HG03175 (cell line): ENCODE data around the gene LILRB3.
A peak's percentile ranks its signal among the peaks of the same experiment; 100 is the strongest.
"Not testable (repeated sequence)": the region's sequence is repeated elsewhere in the genome, so short reads cannot be mapped to it uniquely, and the experiment has no call there.

ENCODE experiments used
- ATAC-seq: cut with Tn5 transposase; IDR thresholded peaks from one replicate; pipeline ENCODE4 v1.9.1; 2021; ENCODE audit warnings: mild to moderate bottlenecking, moderate library complexity; ENCODE audit not compliant: unreplicated experiment

LILRB3 gene

DNA sequence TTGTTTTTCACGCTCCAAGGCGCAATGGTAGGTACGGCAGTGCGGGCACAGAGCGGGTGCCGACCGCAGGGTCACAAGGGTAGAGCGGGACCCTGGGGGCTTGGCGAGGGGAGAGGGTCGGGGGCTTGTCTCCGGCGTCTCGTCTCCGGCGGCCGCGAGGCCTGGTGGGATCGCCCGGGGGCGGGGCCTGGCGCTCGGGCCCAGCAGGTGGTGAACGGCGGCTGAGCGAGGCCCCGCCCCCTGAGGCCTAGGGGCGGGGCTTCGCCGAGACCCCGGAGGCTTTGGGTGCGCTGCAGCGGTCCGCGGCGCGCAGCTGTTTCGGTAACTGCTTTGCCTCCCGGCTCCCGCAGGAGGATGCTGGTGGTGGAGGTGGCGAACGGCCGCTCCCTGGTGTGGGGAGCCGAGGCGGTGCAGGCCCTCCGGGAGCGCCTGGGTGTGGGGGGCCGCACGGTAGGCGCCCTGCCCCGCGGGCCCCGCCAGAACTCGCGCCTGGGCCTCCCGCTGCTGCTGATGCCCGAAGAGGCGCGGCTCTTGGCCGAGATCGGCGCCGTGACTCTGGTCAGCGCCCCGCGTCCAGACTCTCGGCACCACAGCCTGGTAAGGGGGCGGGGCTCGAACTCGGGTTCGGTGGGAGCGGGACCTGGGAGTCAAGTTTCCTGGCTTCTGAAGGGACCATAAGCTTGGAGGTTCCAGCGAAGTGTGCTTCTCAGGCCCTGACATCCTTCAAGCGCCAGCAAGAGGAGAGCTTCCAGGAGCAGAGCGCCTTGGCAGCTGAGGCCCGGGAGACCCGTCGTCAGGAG lies 31.6 kb downstream of the LILRB3 start, which contains the start of gene TSEN34:
TSS of gene TSEN34 (plus strand) at position 298 of the 800 bp plus-strand sequence. CDS start at position 355, 57 bp downstream.
- ATAC-seq = peak; percentile 27

DNA sequence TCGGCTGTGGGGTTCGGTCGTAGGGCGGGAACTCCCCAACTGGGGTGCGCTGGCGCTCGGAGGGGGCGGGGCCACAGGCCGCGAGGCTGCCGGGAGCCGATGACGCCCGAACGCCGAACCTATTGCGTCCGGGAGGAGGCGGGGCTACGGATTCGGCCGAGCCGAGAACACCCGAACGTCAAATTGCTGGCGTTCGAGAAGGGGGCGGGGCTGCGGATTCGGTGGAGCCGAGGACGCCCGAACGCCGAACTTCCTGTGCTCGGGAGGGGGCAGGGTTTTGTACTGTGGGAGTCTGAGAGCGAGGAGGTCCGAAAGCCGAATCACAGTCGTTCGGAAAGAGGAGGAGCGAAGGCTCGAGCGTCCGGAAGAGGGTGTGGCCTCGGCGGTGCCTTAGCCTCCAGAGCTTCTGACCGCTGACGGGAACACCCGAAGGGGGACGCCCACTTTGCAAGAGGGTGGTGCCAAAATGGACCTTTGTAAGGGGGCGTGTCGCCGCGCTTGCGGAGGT lies 32.2 kb downstream of the LILRB3 start:
- peak; percentile 48 for ATAC-seq

DNA sequence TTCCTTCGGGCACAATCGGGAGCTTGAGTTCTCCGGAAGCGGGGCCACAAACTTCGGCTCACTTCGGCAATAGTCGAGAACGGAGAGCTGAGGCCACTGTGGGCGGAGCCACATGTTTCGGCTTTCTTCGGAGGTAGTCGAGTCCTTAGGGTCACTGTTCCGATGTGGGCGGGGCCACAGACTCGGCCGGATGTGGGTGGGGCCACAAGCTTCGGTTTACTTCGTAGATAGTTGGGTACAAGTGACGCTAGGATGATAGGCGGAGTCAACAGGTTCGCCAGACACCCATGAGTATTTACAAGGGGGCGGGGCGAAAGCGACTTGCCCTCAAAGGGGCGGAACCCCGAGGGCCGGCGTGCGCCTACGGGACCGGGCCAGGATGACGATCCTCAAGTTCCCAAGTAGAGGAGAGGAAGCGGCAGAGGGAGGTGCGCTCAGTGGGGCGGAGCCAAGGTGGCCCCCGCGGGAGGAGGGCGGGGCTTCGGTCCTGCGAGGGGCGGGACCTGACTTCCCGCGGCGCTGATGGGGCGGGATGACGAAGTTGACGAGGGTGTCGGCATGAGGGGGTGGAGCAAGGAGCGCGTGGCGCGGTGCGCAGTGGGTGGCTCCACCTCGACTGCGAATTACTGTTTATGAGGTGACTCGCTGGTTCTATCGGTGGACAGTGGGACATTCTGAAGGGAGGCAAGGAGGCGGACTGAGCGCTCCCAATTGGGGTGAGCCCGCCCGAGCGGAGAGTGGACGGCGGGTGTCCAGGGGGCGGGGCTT lies 32.9 kb downstream of the LILRB3 start:
- peak; percentile 48 for ATAC-seq

DNA sequence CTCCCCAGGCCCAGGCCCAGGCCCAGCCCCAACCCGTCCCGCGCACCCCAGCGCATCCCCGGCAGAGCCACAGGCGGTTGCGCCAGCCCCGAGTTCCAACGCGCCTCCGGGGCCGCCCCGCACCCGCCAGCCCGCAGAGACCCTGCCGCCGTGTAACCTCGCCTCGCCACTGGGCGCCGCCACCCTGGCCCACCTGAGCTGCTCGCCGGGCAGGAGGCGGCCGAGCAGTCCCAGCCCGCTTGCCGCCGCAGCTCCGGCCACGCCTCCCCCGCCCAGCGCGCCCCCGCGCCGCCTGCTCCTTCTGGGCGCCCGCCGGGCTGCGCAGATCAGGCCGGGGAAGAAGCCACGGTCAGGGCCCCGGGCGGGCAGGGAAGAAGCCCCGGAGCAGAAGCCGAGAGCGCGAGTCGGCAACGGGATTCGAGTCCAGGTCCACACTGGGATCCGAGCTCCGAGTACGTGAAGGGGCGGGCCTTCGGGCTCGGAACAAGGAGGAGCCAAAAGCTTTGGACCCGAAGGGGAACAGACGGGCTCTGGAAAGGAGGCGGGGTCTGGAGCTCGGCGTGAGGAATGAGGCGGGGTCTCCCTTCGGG lies 33.6 kb downstream of the LILRB3 start, which contains the start of gene MBOAT7:
TSS of gene MBOAT7 (minus strand) at position 436 of the 590 bp plus-strand sequence. CDS start 1,072 bp downstream, outside the sequence.
- ATAC-seq = peak; percentile 15

DNA sequence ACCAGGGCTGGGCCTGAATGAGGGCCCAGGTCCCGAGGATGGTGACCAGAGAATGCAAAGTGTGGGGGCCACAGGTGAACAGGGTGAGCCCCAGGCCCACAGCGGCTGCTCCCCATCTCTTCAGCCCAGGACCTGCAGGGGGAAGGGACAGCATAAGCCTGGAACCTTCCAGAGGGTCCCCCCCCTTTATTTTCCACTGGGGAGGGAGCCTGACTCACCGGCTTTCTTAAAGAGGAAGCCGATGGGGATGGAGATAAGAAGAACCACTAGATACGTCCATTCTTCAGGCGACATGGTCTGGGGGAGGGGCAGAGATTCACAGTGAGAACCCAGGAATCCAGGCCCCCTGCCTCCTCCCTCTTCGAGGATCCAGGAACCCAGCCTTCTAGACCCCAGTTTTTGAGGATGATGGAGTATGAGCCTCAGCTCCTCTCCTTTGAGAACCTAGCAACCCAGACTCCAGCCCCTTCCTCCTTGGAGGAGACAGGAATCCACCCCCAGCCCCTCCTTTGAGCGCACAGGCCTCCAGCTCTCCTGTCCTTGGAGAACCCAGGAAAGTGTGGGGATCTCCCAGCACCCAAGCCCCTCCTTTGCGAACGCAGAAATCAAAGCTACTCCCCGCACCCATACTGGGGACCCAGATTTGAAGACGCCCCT lies 34.5 kb downstream of the LILRB3 start:
- no peak for ATAC-seq

DNA sequence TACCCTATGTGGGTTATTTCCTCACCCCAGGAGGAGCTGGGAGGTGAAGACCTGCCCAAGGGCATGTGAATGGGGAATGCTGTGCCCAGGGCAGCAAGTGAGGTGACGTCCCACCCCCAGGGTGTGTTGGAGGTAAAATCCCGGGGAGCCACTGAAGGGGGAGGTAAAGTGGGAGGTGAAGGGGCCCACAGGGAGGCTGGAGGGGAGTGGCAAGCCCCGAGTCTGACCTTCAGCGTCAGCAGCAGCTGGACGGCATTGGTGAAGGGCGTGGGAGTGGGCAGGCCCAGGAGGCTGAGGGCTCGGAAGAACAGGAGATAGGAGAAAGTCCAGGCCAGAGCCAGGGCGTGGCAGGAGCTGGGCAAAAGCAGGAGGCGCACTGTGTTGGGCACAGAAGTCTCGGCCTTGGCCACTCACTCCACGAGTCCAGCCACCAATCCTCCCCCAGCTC lies 35.8 kb downstream of the LILRB3 start:
- no peak for ATAC-seq

GRCh38 chr19:54186351-54186750 lies 36.5 kb downstream of the LILRB3 start:
- no peak for ATAC-seq

DNA sequence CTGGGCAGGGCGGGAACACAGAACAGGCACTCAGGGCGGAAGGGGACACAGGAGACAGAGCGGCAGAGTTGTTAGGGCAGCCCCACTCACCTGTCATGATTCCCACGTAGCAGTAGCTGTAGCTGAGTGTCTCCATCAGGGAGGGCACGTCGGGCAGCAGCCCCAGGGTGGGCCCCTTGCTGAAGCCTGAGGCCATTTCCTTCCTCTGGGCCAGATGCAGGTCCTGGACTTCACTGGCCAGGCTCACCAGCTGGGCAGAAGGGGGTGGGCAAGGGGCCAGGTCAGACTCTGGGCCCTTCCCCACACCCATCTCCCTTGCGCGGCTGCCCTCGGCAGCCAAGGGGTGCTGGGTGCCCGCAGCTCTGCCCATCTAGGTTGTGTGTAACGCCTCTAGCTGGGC lies 39.4 kb downstream of the LILRB3 start:
- no peak for ATAC-seq

- ATAC-seq = not testable (repeated sequence)
Observed at GRCh38 chr19:54181894-54182293, 40.9 kb downstream of the LILRB3 start.

DNA sequence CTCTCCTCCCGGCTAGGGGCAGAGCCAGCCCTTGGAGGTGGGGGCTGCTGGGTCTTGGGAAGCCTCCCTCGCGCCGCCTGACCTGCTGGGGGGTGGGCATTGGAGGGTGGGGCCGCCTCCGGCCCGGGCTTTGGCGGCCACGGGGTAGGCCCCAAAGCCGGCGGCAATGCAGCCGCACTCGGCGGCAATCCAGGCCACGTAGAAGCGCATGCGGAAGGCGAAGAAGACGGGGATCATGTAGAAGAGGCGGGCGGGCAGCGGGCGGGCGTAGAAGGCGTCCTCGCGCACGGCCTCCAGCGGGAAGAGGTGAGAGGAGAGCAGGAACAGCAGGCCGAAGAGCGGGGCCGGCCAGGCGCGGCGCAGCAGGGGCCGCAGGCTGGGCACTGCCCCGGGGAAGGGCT lies 42.1 kb downstream of the LILRB3 start:
- ATAC-seq = no peak

- ATAC-seq = no peak
Observed at GRCh38 chr19:54179921-54180461, 42.8 kb downstream of the LILRB3 start.

DNA sequence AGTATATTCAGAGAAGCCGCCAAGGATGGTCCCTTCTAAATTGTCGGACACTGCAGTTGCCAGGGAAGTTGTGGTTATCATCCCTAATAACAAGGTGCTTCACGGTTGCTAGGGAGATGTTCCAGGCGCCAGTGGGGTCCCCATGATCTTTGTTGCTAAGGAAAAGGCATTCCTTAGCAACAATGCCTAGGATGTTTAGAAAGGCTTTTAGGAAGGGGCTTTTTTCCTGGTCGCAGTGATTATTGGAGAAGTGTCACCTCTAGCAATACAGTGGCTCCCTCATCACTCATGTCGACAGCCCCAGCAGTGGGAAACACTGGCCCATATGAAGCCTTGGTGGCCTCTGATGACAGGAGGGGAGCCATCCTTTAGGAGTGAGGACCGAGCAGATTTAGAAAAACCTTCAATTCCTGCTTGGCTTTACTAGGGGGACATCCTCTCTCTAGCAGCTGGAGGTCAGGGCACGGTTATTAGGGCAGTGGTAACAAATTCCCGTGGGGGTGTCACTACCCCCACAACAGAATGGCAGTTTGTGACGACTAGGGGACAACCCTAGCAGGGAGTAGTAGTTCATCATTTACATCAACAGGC lies 43.5 kb downstream of the LILRB3 start:
- ATAC-seq = no peak

- ATAC-seq = no peak
Observed at GRCh38 chr19:54178581-54179261, 44.1 kb downstream of the LILRB3 start.

- ATAC-seq = no peak
Observed at GRCh38 chr19:54173951-54174834, 48.6 kb downstream of the LILRB3 start.

- ATAC-seq = no peak
Observed at GRCh38 chr19:54173359-54173699, 49.5 kb downstream of the LILRB3 start.

DNA sequence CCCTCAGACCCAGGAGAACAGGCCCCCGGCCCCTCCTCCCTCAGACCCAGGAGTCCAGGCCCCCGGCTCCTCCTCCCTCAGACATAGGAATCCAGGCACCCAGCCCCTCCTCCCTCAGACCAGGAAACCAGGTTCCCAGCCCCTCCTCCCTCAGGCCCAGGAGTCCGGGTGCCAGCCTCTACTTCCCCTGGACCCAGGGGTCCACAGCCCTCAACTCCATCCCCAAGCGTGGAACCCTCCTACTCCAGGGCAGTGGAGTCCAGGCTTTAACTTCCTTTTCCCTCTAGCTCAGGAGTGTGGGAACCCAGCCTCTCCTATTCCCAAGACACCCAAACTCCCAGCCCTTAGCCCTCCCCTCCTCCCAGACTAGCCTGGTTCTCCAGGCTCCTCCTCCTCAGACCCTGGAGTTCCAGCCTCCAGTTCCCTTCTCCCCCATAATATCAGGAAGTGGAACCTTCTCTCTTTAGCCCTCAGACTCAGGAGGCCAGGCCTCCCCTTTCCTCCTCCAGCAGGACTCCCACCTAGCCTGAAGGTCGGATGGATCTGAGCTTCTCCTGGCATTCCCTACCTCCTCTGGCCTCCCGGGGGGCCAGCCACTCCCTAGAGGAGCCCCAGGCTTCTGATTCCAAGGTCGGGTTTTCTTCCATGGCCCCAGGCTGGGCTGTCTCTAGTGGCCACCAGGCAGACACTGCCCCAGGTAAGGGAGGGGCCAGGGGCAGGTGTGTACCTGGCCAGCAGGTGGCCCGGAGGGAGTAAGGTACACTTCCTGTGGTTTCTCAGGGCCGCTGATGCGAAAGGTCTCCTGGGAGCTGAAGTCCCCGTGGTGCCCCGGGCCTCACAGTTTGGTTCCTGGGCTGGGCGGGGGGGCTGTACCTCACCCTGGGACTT lies 50.1 kb downstream of the LILRB3 start, which contains the start of gene TMC4:
TSS of gene TMC4 (minus strand) at position 690 of the 888 bp plus-strand sequence. CDS start at position 647, 43 bp downstream.
- ATAC-seq = no peak

- ATAC-seq = not testable (repeated sequence)
Observed at GRCh38 chr19:54171736-54172431, 50.9 kb downstream of the LILRB3 start.
